Mesothelial cell of epicardium (in vitro differentiated cells): ENCODE measurements around the gene DIP2B. TPM values are rescaled to one million over a fixed set of nuclear protein-coding genes. Genes with fewer than 3 reads are reported as not detected.

Experiments
- DNase-seq, 2 experiments: peaks; one replicate each; pipeline ENCODE4 v3.0.0; 2021; ENCODE audit warnings: low spot score in 2 of 2; ENCODE audit not compliant: unreplicated experiment in 2 of 2
- H3K27ac Mint-ChIP-seq: 2 replicates; pipeline ENCODE4 v1.8.0; 2021; ENCODE audit warnings: mixed read lengths
- H3K27me3 Mint-ChIP-seq: 2 replicates; pipeline ENCODE4 v1.8.0; 2021; ENCODE audit warnings: low read depth, mixed read lengths
- H3K36me3 Mint-ChIP-seq: 2 replicates; pipeline ENCODE4 v1.8.0; 2021; ENCODE audit warnings: mixed read lengths
- H3K4me1 Mint-ChIP-seq: 2 replicates; pipeline ENCODE4 v1.8.0; 2021; ENCODE audit warnings: mixed read lengths
- H3K4me3 Mint-ChIP-seq: 2 replicates; pipeline ENCODE4 v1.8.0; 2021; ENCODE audit warnings: mild to moderate bottlenecking, moderate library complexity, mixed read lengths
- H3K9me3 Mint-ChIP-seq: 2 replicates; pipeline ENCODE4 v1.8.0; 2021; ENCODE audit warnings: mixed read lengths
- CTCF ChIP-seq: fragments of 200-600 bp; sonication (generic); IDR thresholded peaks from one replicate; pipeline ENCODE4 v1.5.0; 2021; ENCODE audit warnings: antibody characterized with exemption; ENCODE audit not compliant: unreplicated experiment
- total RNA-seq: library from RNA; stranded (reverse); gene quantifications from 3 replicates; pipeline ENCODE4 v1.2.1, GENCODE V29; 2021

DIP2B gene
- total RNA-seq, 1 donor from 2014 or later, result 32.0 TPM

- no peak for TF ChIP-seq CTCF
- no peak for DNase-seq
- Mint-ChIP-seq H3K9me3 (no peaks in the 10 kb centered on the region), H3K36me3 (peaks cover 39% of the 10 kb centered on the region), H3K27ac (no peak overlapping the region), H3K27me3 (no peaks in the 10 kb centered on the region), H3K4me1 (peaks cover 6% of the 10 kb centered on the region), H3K4me3 (no peak overlapping the region)
These were observed 201.8 kb downstream of the DIP2B start for GRCh38 chr12:50706606-50707005.

- DNase-seq, result no peak
- H3K9me3 Mint-ChIP-seq, result no peaks in the 10 kb centered on the region
- H3K4me3 Mint-ChIP-seq, result no peak overlapping the region
- H3K27ac Mint-ChIP-seq, result no peak overlapping the region
- no peak for TF ChIP-seq CTCF
- peaks cover 42% of the 10 kb centered on the region for H3K36me3 Mint-ChIP-seq
- H3K27me3 Mint-ChIP-seq, result no peaks in the 10 kb centered on the region
- peaks cover 6% of the 10 kb centered on the region for H3K4me1 Mint-ChIP-seq
These were observed 202.6 kb downstream of the DIP2B start for GRCh38 chr12:50707396-50707795.

GRCh38 chr12:50708631-50709030, 203.8 kb downstream of the DIP2B start:
- Mint-ChIP-seq H3K9me3 (no peaks in the 10 kb centered on the region), H3K36me3 (peaks cover 42% of the 10 kb centered on the region), H3K27ac (no peak overlapping the region), H3K4me1 (peaks cover 6% of the 10 kb centered on the region), H3K27me3 (no peaks in the 10 kb centered on the region), H3K4me3 (no peak overlapping the region)
- no peak for TF ChIP-seq CTCF
- no peak for DNase-seq

- no peak for TF ChIP-seq CTCF
- Mint-ChIP-seq H3K36me3 (peaks cover 38% of the 10 kb centered on the region), H3K4me3 (no peak overlapping the region), H3K9me3 (no peaks in the 10 kb centered on the region), H3K4me1 (peaks cover 6% of the 10 kb centered on the region), H3K27me3 (no peaks in the 10 kb centered on the region), H3K27ac (peak overlapping the region; percentile 47)
- no peak for DNase-seq
These were observed 206.3 kb downstream of the DIP2B start for GRCh38 chr12:50711121-50711520.

DNA sequence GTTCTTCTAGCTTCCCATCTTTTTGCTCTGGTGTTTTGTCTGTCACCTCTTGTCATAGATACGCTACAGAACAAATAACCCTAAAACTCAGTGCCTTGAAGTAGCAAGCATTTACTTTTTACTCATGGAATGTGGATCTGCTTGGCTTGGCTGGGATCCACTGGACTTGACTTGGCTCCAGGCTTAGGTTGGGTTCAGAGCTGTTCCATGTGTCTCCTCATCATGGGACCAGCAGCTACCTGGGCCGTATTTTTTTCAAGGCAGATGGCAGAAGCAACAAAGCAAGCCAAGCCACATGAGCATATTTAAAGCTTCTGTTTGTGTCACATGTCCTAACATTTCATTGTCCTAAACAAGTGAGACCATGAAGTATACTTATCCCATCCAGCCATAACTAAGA, 210.4 kb downstream of the DIP2B start:
- H3K4me1 Mint-ChIP-seq, result peaks cover 6% of the 10 kb centered on the region
- H3K9me3 Mint-ChIP-seq, result no peaks in the 10 kb centered on the region
- H3K27ac Mint-ChIP-seq, result peak overlapping the region; percentile 23
- H3K27me3 Mint-ChIP-seq, result no peaks in the 10 kb centered on the region
- no peak overlapping the region for H3K4me3 Mint-ChIP-seq
- DNase-seq, result no peak
- TF ChIP-seq CTCF, result no peak
- H3K36me3 Mint-ChIP-seq, result peaks cover 32% of the 10 kb centered on the region

GRCh38 chr12:50718760-50719159, 214.0 kb downstream of the DIP2B start:
- no peaks in the 10 kb centered on the region for H3K27me3 Mint-ChIP-seq
- DNase-seq, result no peak
- H3K36me3 Mint-ChIP-seq, result peaks cover 33% of the 10 kb centered on the region
- no peaks in the 10 kb centered on the region for H3K9me3 Mint-ChIP-seq
- no peaks in the 10 kb centered on the region for H3K4me1 Mint-ChIP-seq
- no peak overlapping the region for H3K27ac Mint-ChIP-seq
- no peak for TF ChIP-seq CTCF
- no peak overlapping the region for H3K4me3 Mint-ChIP-seq
